MCF 10A (cell line): ENCODE results near the gene SETD3. TPM values are rescaled to one million over a fixed set of nuclear protein-coding genes. Genes with fewer than 3 reads are reported as not detected.
A peak's percentile ranks its signal among the peaks of the same experiment; 100 is the strongest.

Experiments used
- BruUV-seq: library from RNA; stranded (reverse); fragments of 400-500 nt; replicated peaks from 2 replicates; lab custom pipeline; 2021; lab: Mats Ljungman, UMichigan
- CTCF ChIA-PET: fragments of 300-600 bp; sonication (Branson Sonifier 250); formaldehyde crosslinking; extraction: SDS; loops from one replicate; lab custom pipeline; 2021; ENCODE audit warnings: antibody characterized with exemption, inconsistent platforms; lab: Yijun Ruan, JAX
- POLR2A ChIA-PET: fragments of 300-600, 350-650 bp; sonication (Branson Sonifier 250); formaldehyde crosslinking; extraction: SDS; loops from one replicate; lab custom pipeline; 2020; ENCODE audit warnings: antibody characterized with exemption, inconsistent platforms; lab: Yijun Ruan, JAX
- DNase-seq: peaks from one replicate; pipeline ENCODE4 v3.0.0-alpha.2; 2018; ENCODE audit not compliant: unreplicated experiment
- H3K27ac Mint-ChIP-seq: one replicate; pipeline ENCODE4 v1.8.0; 2022; ENCODE audit warnings: mild to moderate bottlenecking, low read depth, mixed read lengths; ENCODE audit not compliant: unreplicated experiment
- H3K27me3 Mint-ChIP-seq: one replicate; pipeline ENCODE4 v1.8.0; 2022; ENCODE audit warnings: mixed read lengths; ENCODE audit not compliant: insufficient read depth, unreplicated experiment
- H3K36me3 Mint-ChIP-seq: one replicate; pipeline ENCODE4 v1.8.0; 2022; ENCODE audit warnings: mild to moderate bottlenecking, moderate library complexity, mixed read lengths; ENCODE audit not compliant: insufficient read depth, unreplicated experiment
- H3K4me1 Mint-ChIP-seq: one replicate; pipeline ENCODE4 v1.8.0; 2022; ENCODE audit warnings: mixed read lengths; ENCODE audit not compliant: insufficient read depth, unreplicated experiment
- H3K4me3 Mint-ChIP-seq: one replicate; pipeline ENCODE4 v1.8.0; 2022; ENCODE audit warnings: mild to moderate bottlenecking, moderate library complexity, mixed read lengths; ENCODE audit not compliant: unreplicated experiment
- H3K9me3 Mint-ChIP-seq: one replicate; pipeline ENCODE4 v1.8.0; 2022; ENCODE audit warnings: mixed read lengths; ENCODE audit not compliant: unreplicated experiment
- intact Hi-C: fragments of 100-400 bp; cut with micrococcal nuclease; formaldehyde crosslinking; loops from 2 replicates; pipeline ENCODE4 v1.14.1; 2022
- total RNA-seq: library from RNA; stranded (reverse); gene quantifications from 2 replicates; pipeline ENCODE4 v1.2.3, GENCODE V29; 2022
- TF ChIP-seq, protein P1 (sequence below): fragments of 200-600 bp; IDR thresholded peaks from one replicate; pipeline ENCODE4 v1.8.0; 2022; ENCODE audit warnings: antibody characterized with exemption, mild to moderate bottlenecking; ENCODE audit not compliant: unreplicated experiment

Gene SETD3
- total RNA-seq, 1 experiment from 2014 or later = 50.6 TPM

DNA sequence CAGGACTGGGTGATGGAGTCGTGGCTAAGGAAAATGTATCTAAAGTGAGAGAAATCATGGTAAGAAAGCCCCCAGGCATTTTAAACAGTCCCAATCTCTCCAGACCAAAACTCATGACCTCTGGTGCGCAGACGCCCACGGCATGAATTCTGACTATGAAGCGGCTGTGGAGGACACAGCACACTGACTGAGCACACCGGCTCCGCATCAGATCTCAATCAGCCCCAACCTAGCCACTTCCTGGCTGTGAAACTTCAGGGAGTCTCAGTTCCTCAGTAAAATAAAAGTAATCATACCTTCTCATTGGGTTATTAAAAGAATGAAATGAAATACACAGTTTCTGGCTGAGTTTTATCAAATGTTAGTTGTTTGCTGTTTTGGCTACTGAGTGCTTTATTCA lies 38.7 kb downstream of the SETD3 start:
- Mint-ChIP-seq H3K9me3 (no peaks in the 10 kb centered on the region), H3K4me3 (no peak overlapping the region), H3K27me3 (no peaks in the 10 kb centered on the region), H3K27ac (no peak overlapping the region), H3K36me3 (peaks cover 31% of the 10 kb centered on the region), H3K4me1 (no peaks in the 10 kb centered on the region)
- no TSS peak for BruUV-seq
- DNase-seq = no peak
- intact Hi-C loops = no loop called here
- CTCF ChIA-PET = interaction anchor here (0.7 kb wide), 1 partner anchor 51 kb away, joined by 3 read pairs; no protein-coding TSS in a partner anchor
- POLR2A ChIA-PET = no interaction called here
- TF ChIP-seq, protein P1, sequence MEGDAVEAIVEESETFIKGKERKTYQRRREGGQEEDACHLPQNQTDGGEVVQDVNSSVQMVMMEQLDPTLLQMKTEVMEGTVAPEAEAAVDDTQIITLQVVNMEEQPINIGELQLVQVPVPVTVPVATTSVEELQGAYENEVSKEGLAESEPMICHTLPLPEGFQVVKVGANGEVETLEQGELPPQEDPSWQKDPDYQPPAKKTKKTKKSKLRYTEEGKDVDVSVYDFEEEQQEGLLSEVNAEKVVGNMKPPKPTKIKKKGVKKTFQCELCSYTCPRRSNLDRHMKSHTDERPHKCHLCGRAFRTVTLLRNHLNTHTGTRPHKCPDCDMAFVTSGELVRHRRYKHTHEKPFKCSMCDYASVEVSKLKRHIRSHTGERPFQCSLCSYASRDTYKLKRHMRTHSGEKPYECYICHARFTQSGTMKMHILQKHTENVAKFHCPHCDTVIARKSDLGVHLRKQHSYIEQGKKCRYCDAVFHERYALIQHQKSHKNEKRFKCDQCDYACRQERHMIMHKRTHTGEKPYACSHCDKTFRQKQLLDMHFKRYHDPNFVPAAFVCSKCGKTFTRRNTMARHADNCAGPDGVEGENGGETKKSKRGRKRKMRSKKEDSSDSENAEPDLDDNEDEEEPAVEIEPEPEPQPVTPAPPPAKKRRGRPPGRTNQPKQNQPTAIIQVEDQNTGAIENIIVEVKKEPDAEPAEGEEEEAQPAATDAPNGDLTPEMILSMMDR = no peak

DNA sequence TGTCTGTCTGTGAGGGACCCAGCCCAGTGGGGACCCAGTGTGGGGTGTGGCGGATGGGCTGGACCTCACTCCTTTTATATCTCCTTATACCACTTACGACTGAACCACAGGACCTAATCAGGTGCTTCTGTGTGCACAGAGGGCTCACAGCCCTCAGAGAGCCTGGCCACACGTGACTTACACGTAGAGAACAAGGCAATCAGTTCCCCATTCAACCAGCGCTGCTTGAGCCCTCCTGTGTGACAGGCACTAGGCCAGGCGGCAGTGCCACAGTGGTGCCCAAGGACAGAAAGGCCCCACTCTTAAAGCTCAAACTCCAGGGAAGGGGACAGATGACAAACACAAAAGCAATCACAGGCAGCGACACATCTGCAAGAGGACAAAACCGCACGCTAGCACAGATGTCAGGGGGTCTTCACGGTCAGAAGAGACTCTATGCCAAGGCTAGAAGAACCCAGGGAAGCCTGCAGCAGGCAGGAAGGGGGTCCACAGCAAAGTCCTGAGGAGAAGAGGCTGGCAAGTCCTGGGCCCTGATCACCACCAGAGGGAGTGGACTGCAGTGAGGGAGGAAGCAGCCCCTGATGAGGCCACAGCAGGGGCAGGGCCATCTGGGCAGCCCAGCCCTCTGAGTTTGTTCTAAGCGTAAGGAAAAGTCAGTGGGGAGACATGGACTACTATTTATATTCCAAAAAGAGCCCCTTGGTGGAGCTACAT lies 39.3 kb downstream of the SETD3 start:
- TF ChIP-seq, protein P1 = no peak
- peaks cover 29% of the 10 kb centered on the region for H3K36me3 Mint-ChIP-seq
- intact Hi-C loops = no loop called here
- H3K4me1 Mint-ChIP-seq = no peaks in the 10 kb centered on the region
- no peak overlapping the region for H3K27ac Mint-ChIP-seq
- CTCF ChIA-PET = interaction anchor here (0.6 to 1.2 kb wide), 3 partner anchors 19 to 103 kb away, joined by 3 to 5 read pairs (median 3); no protein-coding TSS in a partner anchor
- POLR2A ChIA-PET = interaction anchor here (1.1 kb wide), 1 partner anchor 39 kb away, joined by 3 read pairs; the partner anchor contains the start of genes CCNK and SETD3
- no peaks in the 10 kb centered on the region for H3K9me3 Mint-ChIP-seq
- H3K27me3 Mint-ChIP-seq = no peaks in the 10 kb centered on the region
- BruUV-seq = no TSS peak
- no peak for DNase-seq
- no peak overlapping the region for H3K4me3 Mint-ChIP-seq

DNA sequence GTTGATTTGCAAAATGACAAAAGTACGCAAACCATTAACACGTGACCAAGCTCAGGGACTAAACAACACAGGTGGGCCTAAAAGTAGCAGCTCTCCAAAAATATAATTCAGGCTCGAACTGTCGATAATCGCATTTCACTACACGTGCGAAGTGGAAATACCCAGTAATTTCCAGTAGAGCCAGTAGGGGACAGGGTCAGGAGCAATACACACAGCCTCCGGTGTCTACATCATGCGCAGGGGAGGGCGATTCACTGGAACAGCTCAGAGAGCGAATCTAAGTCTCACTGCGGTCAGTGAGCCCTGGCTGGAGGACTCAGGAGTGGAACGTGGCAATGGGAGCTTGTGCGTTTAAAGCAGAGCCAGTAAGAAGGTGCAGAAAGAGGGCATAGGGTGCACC lies 40.4 kb downstream of the SETD3 start:
- CTCF ChIA-PET = interaction anchor here (0.6 to 1.2 kb wide), 3 partner anchors 13 to 22 kb away, joined by 3 to 4 read pairs (median 3); no protein-coding TSS in a partner anchor
- Mint-ChIP-seq H3K36me3 (peaks cover 22% of the 10 kb centered on the region), H3K4me1 (no peaks in the 10 kb centered on the region), H3K27me3 (no peaks in the 10 kb centered on the region), H3K9me3 (no peaks in the 10 kb centered on the region), H3K4me3 (no peak overlapping the region), H3K27ac (peak overlapping the region; percentile 6)
- POLR2A ChIA-PET = interaction anchor here (0.6 to 1.1 kb wide), 3 partner anchors 11 to 135 kb away, joined by 3 to 4 read pairs (median 3); partner anchors contain the start of genes CCNK and SETD3
- intact Hi-C loops = no loop called here
- TF ChIP-seq, protein P1 = no peak
- no peak for DNase-seq
- BruUV-seq = no TSS peak

DNA sequence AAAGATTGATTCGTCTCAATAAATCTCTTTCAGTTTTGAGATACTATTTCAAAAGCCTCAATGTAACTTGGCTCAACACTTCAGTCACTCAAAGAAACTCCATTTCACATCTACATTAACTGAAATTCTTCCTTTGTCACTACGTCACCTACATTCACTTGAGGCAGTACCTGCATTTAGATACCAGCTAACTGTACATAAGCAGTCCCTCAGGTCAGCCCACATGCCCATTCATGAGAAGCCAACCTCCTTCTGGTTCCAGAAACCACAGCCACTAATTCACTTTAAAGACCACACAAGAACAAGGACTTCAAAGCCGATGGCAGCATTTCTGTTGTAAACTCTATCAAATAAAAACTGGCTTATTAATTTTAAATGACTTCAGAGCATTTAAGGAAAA lies 43.0 kb downstream of the SETD3 start:
- no peak overlapping the region for H3K27ac Mint-ChIP-seq
- H3K4me3 Mint-ChIP-seq = no peak overlapping the region
- no peaks in the 10 kb centered on the region for H3K4me1 Mint-ChIP-seq
- intact Hi-C loops = no loop called here
- ChIA-PET POLR2A (no interaction called here), CTCF (interaction anchor here (1.4 kb wide), 1 partner anchor 21 kb away, joined by 3 read pairs; no protein-coding TSS in a partner anchor)
- TF ChIP-seq, protein P1 = no peak
- H3K36me3 Mint-ChIP-seq = peaks cover 27% of the 10 kb centered on the region
- DNase-seq = no peak
- no peaks in the 10 kb centered on the region for H3K27me3 Mint-ChIP-seq
- no peaks in the 10 kb centered on the region for H3K9me3 Mint-ChIP-seq
- BruUV-seq = no TSS peak
